Measurements from ENCODE around the gene HHIPL2.

The HHIPL2 gene

DNA sequence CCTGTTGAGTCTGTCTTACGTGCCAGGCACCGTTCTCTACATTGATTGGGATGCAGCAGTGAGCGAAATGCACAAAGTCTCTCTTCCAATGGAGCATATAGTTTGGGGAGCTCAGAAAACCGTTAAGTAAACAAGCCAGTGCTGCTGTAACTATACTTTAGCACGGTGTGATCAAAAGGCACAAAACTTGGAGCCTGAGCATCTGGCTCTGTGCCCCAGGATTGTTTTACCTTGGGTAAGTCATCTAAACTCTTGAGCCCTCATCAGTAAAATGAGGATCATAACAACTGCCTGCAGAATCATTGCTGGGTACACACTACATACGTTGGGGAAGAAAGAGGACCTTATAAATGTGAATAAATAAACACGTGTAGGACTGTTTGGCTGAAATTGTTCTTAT, 1.8 kb downstream of the HHIPL2 start:
- TF ChIP-seq, protein P1, sequence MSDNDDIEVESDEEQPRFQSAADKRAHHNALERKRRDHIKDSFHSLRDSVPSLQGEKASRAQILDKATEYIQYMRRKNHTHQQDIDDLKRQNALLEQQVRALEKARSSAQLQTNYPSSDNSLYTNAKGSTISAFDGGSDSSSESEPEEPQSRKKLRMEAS (IDR thresholded peaks at IDR 0.05) = no peak
- TF ChIP-seq YY1 (IDR thresholded peaks at IDR 0.05; ENCODE audit: low read depth) (no peak), USF1 (IDR thresholded peaks at IDR 0.05) (no peak), FOXM1 (IDR thresholded peaks at IDR 0.05; ENCODE audit: borderline replicate concordance, low read depth) (no peak), TEAD4 (IDR thresholded peaks at IDR 0.05) (no peak), EP300 (IDR thresholded peaks at IDR 0.05; ENCODE audit: borderline replicate concordance) (no peak), ZBTB7A (IDR thresholded peaks at IDR 0.05; ENCODE audit: low read depth) (no peak), CREB1 (IDR thresholded peaks at IDR 0.05; ENCODE audit: low read depth) (no peak), CEBPB (IDR thresholded peaks at IDR 0.05) (no peak)
- TF ChIP-seq, protein P2, sequence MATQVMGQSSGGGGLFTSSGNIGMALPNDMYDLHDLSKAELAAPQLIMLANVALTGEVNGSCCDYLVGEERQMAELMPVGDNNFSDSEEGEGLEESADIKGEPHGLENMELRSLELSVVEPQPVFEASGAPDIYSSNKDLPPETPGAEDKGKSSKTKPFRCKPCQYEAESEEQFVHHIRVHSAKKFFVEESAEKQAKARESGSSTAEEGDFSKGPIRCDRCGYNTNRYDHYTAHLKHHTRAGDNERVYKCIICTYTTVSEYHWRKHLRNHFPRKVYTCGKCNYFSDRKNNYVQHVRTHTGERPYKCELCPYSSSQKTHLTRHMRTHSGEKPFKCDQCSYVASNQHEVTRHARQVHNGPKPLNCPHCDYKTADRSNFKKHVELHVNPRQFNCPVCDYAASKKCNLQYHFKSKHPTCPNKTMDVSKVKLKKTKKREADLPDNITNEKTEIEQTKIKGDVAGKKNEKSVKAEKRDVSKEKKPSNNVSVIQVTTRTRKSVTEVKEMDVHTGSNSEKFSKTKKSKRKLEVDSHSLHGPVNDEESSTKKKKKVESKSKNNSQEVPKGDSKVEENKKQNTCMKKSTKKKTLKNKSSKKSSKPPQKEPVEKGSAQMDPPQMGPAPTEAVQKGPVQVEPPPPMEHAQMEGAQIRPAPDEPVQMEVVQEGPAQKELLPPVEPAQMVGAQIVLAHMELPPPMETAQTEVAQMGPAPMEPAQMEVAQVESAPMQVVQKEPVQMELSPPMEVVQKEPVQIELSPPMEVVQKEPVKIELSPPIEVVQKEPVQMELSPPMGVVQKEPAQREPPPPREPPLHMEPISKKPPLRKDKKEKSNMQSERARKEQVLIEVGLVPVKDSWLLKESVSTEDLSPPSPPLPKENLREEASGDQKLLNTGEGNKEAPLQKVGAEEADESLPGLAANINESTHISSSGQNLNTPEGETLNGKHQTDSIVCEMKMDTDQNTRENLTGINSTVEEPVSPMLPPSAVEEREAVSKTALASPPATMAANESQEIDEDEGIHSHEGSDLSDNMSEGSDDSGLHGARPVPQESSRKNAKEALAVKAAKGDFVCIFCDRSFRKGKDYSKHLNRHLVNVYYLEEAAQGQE (IDR thresholded peaks at IDR 0.05; ENCODE audit: low read depth) = no peak

GRCh38 chr1:222543817-222544216, 4.1 kb downstream of the HHIPL2 start:
- TF ChIP-seq NFIC (IDR thresholded peaks at IDR 0.05) (no peak), EGR1 (IDR thresholded peaks at IDR 0.05) (no peak)

DNA sequence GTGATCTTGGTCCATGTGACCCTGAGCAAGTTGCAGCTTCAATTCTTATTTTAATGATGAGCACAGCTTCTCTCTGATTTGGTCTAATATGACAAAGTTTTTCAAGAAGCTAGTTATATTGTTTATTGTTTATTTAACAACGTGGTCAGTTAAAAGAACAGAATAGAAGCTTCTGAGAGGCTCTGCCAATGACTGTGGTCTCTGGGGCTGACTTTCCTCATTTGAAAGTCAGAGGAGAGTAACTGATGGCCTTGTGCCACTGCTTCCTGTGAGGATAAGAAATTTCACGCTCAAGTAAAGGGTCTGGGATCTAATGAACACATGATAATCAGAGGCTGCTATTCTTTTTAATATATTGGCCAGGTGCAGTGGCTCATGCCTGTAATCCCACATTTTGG, 7.3 kb downstream of the HHIPL2 start:
- no peak for TF ChIP-seq EGR1 (IDR thresholded peaks at IDR 0.05)

DNA sequence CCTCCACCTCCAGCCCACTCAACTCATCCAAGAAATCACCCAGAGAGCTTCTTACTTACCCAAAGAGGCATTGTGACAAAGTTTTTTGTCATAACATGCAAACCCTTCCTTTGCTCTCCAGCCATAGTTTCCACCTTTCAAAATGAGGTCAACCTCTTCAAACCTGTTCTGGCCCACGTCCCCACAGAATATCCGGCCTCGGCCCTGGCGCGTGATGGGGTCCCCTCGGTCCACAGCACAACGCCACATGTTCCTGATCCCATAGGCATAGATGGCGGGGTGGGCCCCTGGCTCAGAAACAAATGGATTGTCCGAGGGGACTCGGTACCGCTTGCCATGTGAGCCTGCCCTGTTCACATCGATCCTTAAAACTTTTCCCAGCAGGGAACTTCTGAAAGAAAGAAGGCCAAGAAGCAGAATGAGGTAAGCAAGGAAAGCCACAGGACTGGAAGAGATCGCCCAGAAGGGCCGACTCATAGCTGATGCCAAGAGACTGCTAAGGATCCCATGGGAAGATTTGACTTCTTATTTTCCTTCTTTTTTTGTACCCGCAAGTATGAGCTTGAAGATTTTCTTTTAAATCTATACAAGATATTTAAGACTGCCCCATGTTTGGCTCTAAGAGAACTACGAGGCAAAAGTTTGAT, 7.8 kb downstream of the HHIPL2 start:
- TF ChIP-seq RAD21 (IDR thresholded peaks at IDR 0.05; ENCODE audit: low read depth) (no peak), NFIC (IDR thresholded peaks at IDR 0.05) (no peak), YY1 (IDR thresholded peaks at IDR 0.05; ENCODE audit: low read depth) (no peak), TAF1 (IDR thresholded peaks at IDR 0.05; ENCODE audit: low read depth) (no peak), CREB1 (IDR thresholded peaks at IDR 0.05; ENCODE audit: low read depth) (no peak), TCF12 (IDR thresholded peaks at IDR 0.05; ENCODE audit: low read depth) (no peak), EGR1 (IDR thresholded peaks at IDR 0.05) (no peak), CEBPB (IDR thresholded peaks at IDR 0.05) (no peak), FOXM1 (IDR thresholded peaks at IDR 0.05; ENCODE audit: borderline replicate concordance, low read depth) (no peak), TEAD4 (IDR thresholded peaks at IDR 0.05) (no peak), EP300 (IDR thresholded peaks at IDR 0.05; ENCODE audit: borderline replicate concordance) (no peak), ZBTB7A (IDR thresholded peaks at IDR 0.05; ENCODE audit: low read depth) (no peak)
- TF ChIP-seq, protein P1 (IDR thresholded peaks at IDR 0.05) = no peak
- TF ChIP-seq, protein P2 (IDR thresholded peaks at IDR 0.05; ENCODE audit: low read depth) = no peak

DNA sequence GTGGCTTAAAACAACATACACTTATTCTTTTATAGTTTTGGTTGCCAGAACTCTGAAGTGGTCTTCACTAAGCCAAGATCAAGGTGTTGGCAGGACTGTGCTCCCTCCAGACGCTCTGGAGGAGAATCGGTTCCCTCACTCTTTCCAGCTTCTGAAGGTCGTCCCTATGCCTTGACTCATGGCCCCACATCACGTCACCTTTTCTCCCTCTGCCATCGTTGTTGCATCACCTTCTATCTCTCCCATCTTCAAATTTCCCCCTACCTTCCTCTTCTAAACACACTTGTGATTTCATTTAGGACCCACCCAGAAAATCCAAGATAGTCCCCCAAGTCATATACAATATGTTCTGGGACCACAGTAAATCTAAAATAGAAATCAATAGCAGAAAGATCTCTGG, 12.4 kb downstream of the HHIPL2 start:
- TF ChIP-seq TEAD4 (IDR thresholded peaks at IDR 0.05) (no peak), ZBTB7A (IDR thresholded peaks at IDR 0.05; ENCODE audit: low read depth) (no peak), EP300 (IDR thresholded peaks at IDR 0.05; ENCODE audit: borderline replicate concordance) (no peak), RAD21 (IDR thresholded peaks at IDR 0.05; ENCODE audit: low read depth) (no peak), NFIC (IDR thresholded peaks at IDR 0.05) (no peak), CREB1 (IDR thresholded peaks at IDR 0.05; ENCODE audit: low read depth) (no peak), CEBPB (IDR thresholded peaks at IDR 0.05) (no peak), USF1 (IDR thresholded peaks at IDR 0.05) (no peak), TCF12 (IDR thresholded peaks at IDR 0.05; ENCODE audit: low read depth) (no peak), TAF1 (IDR thresholded peaks at IDR 0.05; ENCODE audit: low read depth) (no peak), YY1 (IDR thresholded peaks at IDR 0.05; ENCODE audit: low read depth) (no peak), FOXM1 (IDR thresholded peaks at IDR 0.05; ENCODE audit: borderline replicate concordance, low read depth) (no peak)
- TF ChIP-seq, protein P2 (IDR thresholded peaks at IDR 0.05; ENCODE audit: low read depth) = no peak
